Measurements from ENCODE around the gene TEC.

GRCh38 chr4:48180234-48180633 is 89.4 kb downstream of the TEC start:
- TF ChIP-seq CTCF (IDR thresholded peaks at IDR 0.05 in 8 of 11, conservative IDR thresholded peaks at IDR 0.05 in 3 of 11) (no peak), POLR2A (IDR thresholded peaks at IDR 0.05) (no peak)

Measured in spleen (tissue), 7 donors.